HG03342 (cell line): ENCODE results near the gene ZNF446.
"Not testable (repeated sequence)": the region's sequence is repeated elsewhere in the genome, so short reads cannot be mapped to it uniquely, and the experiment has no call there.

Experiments
- ATAC-seq: cut with Tn5 transposase; IDR thresholded peaks from one replicate; pipeline ENCODE4 v1.9.1; 2021; ENCODE audit warnings: mild to moderate bottlenecking, moderate library complexity; ENCODE audit not compliant: unreplicated experiment

ZNF446 gene

DNA sequence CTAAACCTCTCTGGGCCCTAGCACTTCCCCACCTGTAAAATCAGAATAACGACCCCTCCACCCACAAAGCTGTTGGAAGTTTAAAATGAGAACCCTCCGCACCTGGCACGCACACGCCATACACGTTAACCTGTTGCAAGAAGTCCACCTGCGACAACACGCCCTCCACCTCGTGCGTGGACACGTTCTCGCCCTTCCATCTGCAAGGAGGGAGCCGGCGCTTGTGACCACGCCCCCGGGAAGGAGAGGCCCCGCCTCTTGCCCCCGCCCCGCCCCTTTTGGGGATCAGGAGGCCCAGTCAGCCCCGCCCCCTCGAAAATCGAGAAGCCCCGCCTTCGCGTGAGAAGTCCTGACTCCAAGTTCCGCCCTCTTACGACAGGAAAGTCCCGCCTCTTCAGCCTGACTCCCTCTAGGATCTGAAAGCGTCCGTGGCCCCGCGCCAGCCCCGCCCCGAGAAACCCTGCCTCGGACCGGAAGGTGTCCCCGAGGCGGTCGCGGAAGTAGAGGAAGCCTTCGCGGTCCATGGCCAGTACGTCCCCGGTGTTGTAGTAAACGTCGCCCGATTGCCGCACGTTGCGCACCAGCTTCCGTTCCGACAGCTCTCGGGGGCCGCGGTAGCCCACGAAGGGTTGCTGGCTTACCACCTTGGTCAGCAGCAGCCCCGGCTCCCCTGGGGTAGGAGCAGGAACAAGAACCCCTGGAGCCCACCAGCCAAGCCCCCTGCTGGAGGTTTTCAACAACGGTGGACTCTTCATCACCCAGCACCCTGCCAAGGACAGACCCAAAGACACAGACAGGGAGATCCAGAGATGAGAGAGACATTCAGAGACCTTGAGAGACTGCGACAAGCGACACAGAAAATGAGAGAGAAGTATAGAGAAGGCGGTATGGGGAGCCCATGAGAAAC, 23.1 kb downstream of the ZNF446 start:
- ATAC-seq: peak; percentile 92

DNA sequence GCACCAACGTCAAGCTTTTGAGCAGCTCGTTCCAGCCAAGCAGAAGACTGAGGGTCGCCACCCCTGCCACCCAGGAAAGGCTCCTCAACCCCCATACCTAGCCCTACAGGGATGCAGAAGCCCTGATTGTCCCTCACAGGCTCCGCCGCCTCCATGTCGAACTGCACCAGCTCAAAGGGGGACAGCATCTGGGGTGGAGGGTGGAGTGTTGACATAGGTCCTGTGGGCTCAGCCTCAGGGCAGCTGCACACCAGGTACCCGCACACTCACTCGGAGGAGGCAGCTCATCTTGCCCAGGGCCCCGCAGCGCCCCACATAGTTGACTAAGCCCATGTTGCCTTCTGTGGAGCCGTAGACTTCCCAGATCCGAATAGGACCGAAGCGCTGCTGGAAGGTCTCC, 24.1 kb downstream of the ZNF446 start:
- no peak for ATAC-seq

GRCh38 chr19:58507602-58508223, 31.6 kb downstream of the ZNF446 start:
- not testable (repeated sequence) for ATAC-seq

- no peak for ATAC-seq
Observed at GRCh38 chr19:58509731-58510083, 33.6 kb downstream of the ZNF446 start.

DNA sequence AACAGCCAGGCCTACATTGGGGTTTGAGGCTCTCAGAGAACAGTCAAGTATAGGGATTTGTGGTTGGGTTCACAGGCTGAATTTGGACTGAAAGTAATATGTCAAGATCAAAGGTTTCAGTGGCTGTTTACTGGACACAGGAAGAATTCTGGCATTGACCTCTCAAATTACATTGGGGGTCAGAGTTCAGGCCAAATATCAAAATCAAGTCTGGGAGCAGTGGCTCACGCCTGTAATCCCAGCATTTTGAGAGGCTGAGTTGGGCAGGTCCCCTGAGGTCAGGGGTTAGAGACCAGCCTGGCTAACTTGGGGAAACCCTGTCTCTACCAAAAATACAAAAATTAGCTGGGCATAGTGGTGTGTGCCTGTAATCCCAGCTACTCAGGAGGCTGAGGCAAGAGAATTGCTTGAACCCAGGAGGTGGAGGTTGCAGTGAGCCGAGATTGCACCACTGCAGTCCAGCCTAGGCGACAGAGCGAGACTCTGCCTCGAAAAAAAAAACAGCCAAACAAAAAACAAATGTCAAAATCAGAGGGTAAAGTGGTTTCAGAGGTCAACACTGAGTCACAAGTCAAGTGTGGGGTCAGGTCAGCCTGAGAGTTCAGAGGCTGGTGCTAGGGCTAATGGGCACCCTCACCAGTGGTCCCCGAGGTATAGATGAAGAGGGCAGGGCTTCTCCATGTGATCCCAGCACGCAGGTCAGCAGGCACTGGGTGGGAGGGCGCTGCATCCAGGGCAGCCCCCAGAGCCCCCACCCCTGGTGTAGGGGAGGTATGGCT, 34.1 kb downstream of the ZNF446 start:
- ATAC-seq: no peak

GRCh38 chr19:58511353-58512208, 35.4 kb downstream of the ZNF446 start, which contains the start of gene SLC27A5:
Gene SLC27A5 (minus strand): TSS chr19:58511992. CDS start chr19:58511955, 37 bp downstream.
- no peak for ATAC-seq

GRCh38 chr19:58513213-58513693, 37.1 kb downstream of the ZNF446 start:
- no peak for ATAC-seq

- ATAC-seq: peak; percentile 62
Observed at GRCh38 chr19:58513694-58514563, 37.8 kb downstream of the ZNF446 start.

DNA sequence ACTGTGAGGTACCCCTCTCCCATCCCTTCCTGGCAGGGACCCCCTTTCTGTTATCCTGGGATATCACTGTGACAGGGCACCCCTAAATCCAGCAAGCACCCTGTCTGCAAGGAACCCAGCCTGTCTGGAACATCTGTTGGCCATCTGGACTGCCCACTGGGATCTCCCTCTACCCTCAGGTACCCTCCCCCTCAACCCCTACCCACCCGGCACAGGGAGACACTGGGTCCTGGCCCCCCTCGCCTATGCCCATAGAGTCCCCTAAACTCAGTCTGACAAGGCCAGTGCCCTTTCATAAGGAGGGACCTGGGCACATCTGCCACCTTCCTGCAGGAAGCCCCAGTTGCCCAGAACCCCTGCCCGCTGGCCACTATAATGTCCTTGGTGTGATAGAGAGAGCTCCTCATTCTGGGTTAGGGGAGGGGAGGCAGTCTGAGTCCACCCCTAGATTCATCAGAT, 38.4 kb downstream of the ZNF446 start:
- no peak for ATAC-seq

GRCh38 chr19:58515259-58515658, 39.1 kb downstream of the ZNF446 start:
- ATAC-seq: no peak

GRCh38 chr19:58516246-58516836, 40.2 kb downstream of the ZNF446 start:
- ATAC-seq: no peak

- no peak for ATAC-seq
Observed at GRCh38 chr19:58516964-58517833, 41.0 kb downstream of the ZNF446 start.

GRCh38 chr19:58518256-58519086, 42.3 kb downstream of the ZNF446 start:
- ATAC-seq: no peak

GRCh38 chr19:58519087-58519354, 42.9 kb downstream of the ZNF446 start:
- no peak for ATAC-seq

- ATAC-seq: peak; percentile 75
Observed at GRCh38 chr19:58519355-58520256, 43.5 kb downstream of the ZNF446 start, which contains the start of gene ZBTB45. Gene ZBTB45 (minus strand): TSS chr19:58519810. CDS start chr19:58517673, 2,137 bp downstream.

DNA sequence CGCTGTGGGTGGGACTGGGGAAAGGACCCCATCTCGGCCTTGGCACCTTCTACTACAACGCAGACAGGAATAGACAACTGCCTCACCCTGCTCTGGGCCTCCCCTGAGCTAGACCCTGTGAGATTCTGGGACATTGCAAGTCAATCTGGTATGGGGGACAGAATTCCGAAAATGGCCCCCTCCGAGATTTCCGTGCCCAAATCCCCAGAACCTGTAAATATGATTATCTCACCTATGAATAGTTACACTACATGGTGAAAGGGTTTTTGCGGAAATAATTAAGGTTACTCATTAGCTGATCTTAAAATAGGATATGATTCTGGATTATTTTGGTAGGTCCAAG, 44.1 kb downstream of the ZNF446 start:
- no peak for ATAC-seq
